ENCODE data around the gene RHAG.

DNA sequence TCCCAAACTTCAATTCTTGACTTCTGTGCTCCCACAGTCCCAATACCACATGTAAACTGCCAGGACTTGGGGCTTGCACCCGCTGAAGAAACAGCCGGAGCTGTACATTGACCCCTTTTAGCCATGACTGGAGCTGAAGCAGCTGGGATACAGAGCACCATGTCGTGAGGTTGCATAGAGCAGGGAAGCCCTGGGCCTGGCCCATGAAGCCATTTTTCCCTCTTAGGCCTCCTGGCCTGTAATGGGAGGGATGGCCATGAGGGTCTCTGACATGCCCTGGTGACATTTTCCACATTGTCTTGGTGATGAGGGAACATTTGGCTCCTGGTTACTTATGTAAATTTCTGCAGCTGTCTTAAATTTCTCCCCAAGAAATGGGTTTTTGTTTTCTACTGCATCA is 9.8 kb downstream of the RHAG start:
- TF ChIP-seq, protein P1, sequence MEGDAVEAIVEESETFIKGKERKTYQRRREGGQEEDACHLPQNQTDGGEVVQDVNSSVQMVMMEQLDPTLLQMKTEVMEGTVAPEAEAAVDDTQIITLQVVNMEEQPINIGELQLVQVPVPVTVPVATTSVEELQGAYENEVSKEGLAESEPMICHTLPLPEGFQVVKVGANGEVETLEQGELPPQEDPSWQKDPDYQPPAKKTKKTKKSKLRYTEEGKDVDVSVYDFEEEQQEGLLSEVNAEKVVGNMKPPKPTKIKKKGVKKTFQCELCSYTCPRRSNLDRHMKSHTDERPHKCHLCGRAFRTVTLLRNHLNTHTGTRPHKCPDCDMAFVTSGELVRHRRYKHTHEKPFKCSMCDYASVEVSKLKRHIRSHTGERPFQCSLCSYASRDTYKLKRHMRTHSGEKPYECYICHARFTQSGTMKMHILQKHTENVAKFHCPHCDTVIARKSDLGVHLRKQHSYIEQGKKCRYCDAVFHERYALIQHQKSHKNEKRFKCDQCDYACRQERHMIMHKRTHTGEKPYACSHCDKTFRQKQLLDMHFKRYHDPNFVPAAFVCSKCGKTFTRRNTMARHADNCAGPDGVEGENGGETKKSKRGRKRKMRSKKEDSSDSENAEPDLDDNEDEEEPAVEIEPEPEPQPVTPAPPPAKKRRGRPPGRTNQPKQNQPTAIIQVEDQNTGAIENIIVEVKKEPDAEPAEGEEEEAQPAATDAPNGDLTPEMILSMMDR (IDR thresholded peaks at IDR 0.05; ENCODE audit: low read length): no peak
- TF ChIP-seq EZH2 (optimal IDR thresholded peaks at IDR 0.05; ENCODE audit: low read depth, low read length): no peak
- no peak for TF ChIP-seq EZH2phosphoT487 (IDR thresholded peaks at IDR 0.05; ENCODE audit: low read length)
